Raji (cell line): ENCODE data around the gene PCID2.

ENCODE experiments used
- POLR2A ChIP-seq: IDR thresholded peaks from 2 replicates; pipeline ENCODE4 v1.6.1; 2011; ENCODE audit warnings: low read depth, low read length, control low read depth; ENCODE audit not compliant: insufficient read depth

PCID2 gene

GRCh38 chr13:113225515-113225914 lies 17.0 kb upstream of the PCID2 start:
- no peak for TF ChIP-seq POLR2A

- TF ChIP-seq POLR2A: no peak
Measured at GRCh38 chr13:113224486-113224885, 16.0 kb upstream of the PCID2 start.

- no peak for TF ChIP-seq POLR2A
Measured at GRCh38 chr13:113223070-113223469, 14.6 kb upstream of the PCID2 start.

- no peak for TF ChIP-seq POLR2A
Measured at GRCh38 chr13:113220877-113221276, 12.4 kb upstream of the PCID2 start.

GRCh38 chr13:113220141-113220598 lies 11.7 kb upstream of the PCID2 start:
- TF ChIP-seq POLR2A: no peak

GRCh38 chr13:113219256-113219940 lies 10.9 kb upstream of the PCID2 start:
- no peak for TF ChIP-seq POLR2A

- no peak for TF ChIP-seq POLR2A
Measured at GRCh38 chr13:113218586-113218985, 10.1 kb upstream of the PCID2 start.

- TF ChIP-seq POLR2A: no peak
Measured at GRCh38 chr13:113216254-113217048, 8.0 kb upstream of the PCID2 start.

GRCh38 chr13:113211774-113212173 lies 3.3 kb upstream of the PCID2 start:
- TF ChIP-seq POLR2A: no peak

- no peak for TF ChIP-seq POLR2A
Measured at GRCh38 chr13:113210833-113211232, 2.4 kb upstream of the PCID2 start.

- TF ChIP-seq POLR2A: peak; percentile 78
Measured at GRCh38 chr13:113209759-113210421, 1.4 kb upstream of the PCID2 start.

GRCh38 chr13:113209336-113209758 lies 878 bp upstream of the PCID2 start, which contains the start of gene CUL4A:
CUL4A (plus strand) TSS chr13:113209613; CDS start chr13:113209628, 15 bp downstream.
- TF ChIP-seq POLR2A: no peak; the same call in 1 of the 2 replicates

- TF ChIP-seq POLR2A: no peak
Measured at GRCh38 chr13:113207890-113208420, 514 bp downstream of the PCID2 start.

GRCh38 chr13:113207460-113207859 lies 1.0 kb downstream of the PCID2 start:
- TF ChIP-seq POLR2A: no peak

- TF ChIP-seq POLR2A: no peak
Measured at GRCh38 chr13:113205428-113205931, 3.0 kb downstream of the PCID2 start.

GRCh38 chr13:113204378-113204734 lies 4.1 kb downstream of the PCID2 start:
- no peak for TF ChIP-seq POLR2A
